Measurements from ENCODE around the gene ADAM15. TPM values are rescaled to one million over a fixed set of nuclear protein-coding genes. Genes with fewer than 3 reads are reported as not detected.

ADAM15 gene
- total RNA-seq, 2 experiments from 2014 or later, result 37.0 to 37.3 TPM

GRCh38 chr1:155069551-155070157 is 18.5 kb downstream of the ADAM15 start:
- Mint-ChIP-seq H3K27ac (no peak overlapping the region), H3K4me1 (peaks cover 32% of the 10 kb centered on the region), H3K4me3 (no peak overlapping the region), H3K36me3 (peaks cover 5% of the 10 kb centered on the region), H3K9me3 (no peaks in the 10 kb centered on the region), H3K27me3 (peaks cover 6% of the 10 kb centered on the region)
- ATAC-seq (ENCODE audit: low read depth), result no peak
- POLR2A ChIA-PET, result interaction anchor here (0.6 kb wide), 1 partner anchor 10 kb away, joined by 3 read pairs; no protein-coding TSS in a partner anchor
- no peak for DNase-seq

- no peak overlapping the region for H3K27ac Mint-ChIP-seq
- POLR2A ChIA-PET, result interaction anchor here (0.6 kb wide), 2 partner anchors 10 to 74 kb away, joined by 3 to 5 read pairs; no protein-coding TSS in a partner anchor
These were observed 19.1 kb downstream of the ADAM15 start for GRCh38 chr1:155070158-155070621.

GRCh38 chr1:155070721-155071569 is 19.8 kb downstream of the ADAM15 start:
- peak; percentile 86 for ATAC-seq (ENCODE audit: low read depth)
- Mint-ChIP-seq H3K9me3 (no peaks in the 10 kb centered on the region), H3K36me3 (peaks cover 5% of the 10 kb centered on the region), H3K27ac (no peak overlapping the region), H3K27me3 (peaks cover 5% of the 10 kb centered on the region), H3K4me1 (peaks cover 27% of the 10 kb centered on the region), H3K4me3 (peak overlapping the region; percentile 42)
- peak; percentile 80 for DNase-seq
- POLR2A ChIA-PET, result interaction anchor here (0.6 to 1.7 kb wide), 2 partner anchors 10 to 75 kb away, joined by 3 to 5 read pairs; no protein-coding TSS in a partner anchor

More at GRCh38 chr1:155070158-155070621, 19.1 kb downstream of the ADAM15 start:
- ATAC-seq (ENCODE audit: low read depth) (no peak), DNase-seq (no peak)
- Mint-ChIP-seq H3K4me3 (peak overlapping the region; percentile 42), H3K27me3 (peaks cover 5% of the 10 kb centered on the region), H3K9me3 (no peaks in the 10 kb centered on the region), H3K4me1 (peaks cover 27% of the 10 kb centered on the region), H3K36me3 (peaks cover 5% of the 10 kb centered on the region)

- Mint-ChIP-seq H3K27ac (no peak overlapping the region), H3K9me3 (no peaks in the 10 kb centered on the region), H3K4me3 (no peak overlapping the region), H3K4me1 (peaks cover 32% of the 10 kb centered on the region), H3K27me3 (peaks cover 5% of the 10 kb centered on the region), H3K36me3 (peaks cover 3% of the 10 kb centered on the region)
- no peak for ATAC-seq (ENCODE audit: low read depth)
- POLR2A ChIA-PET, result interaction anchor here (1.7 kb wide), 1 partner anchor 9 kb away, joined by 3 read pairs; no protein-coding TSS in a partner anchor
- DNase-seq, result no peak
These were observed 20.6 kb downstream of the ADAM15 start for GRCh38 chr1:155071701-155072100.

- H3K27me3 Mint-ChIP-seq, result peaks cover 13% of the 10 kb centered on the region
- H3K27ac Mint-ChIP-seq, result peak overlapping the region; percentile 61
- peaks cover 42% of the 10 kb centered on the region for H3K4me1 Mint-ChIP-seq
- ATAC-seq (ENCODE audit: low read depth) (no peak), DNase-seq (no peak)
- peak overlapping the region; percentile 31 for H3K4me3 Mint-ChIP-seq
- POLR2A ChIA-PET, result interaction anchor here (1.1 to 1.7 kb wide), 3 partner anchors 8 to 11 kb away, joined by 3 to 5 read pairs (median 3); no protein-coding TSS in a partner anchor
- no peaks in the 10 kb centered on the region for H3K9me3 Mint-ChIP-seq
- peaks cover 3% of the 10 kb centered on the region for H3K36me3 Mint-ChIP-seq
These were observed 21.6 kb downstream of the ADAM15 start for GRCh38 chr1:155072531-155073289.

- POLR2A ChIA-PET, result interaction anchor here (1.1 to 1.2 kb wide), 2 partner anchors 9 to 12 kb away, joined by 3 to 5 read pairs; no protein-coding TSS in a partner anchor
- Mint-ChIP-seq H3K4me1 (peaks cover 44% of the 10 kb centered on the region), H3K27ac (peak overlapping the region; percentile 61), H3K27me3 (peaks cover 21% of the 10 kb centered on the region), H3K9me3 (no peaks in the 10 kb centered on the region), H3K36me3 (peaks cover 3% of the 10 kb centered on the region), H3K4me3 (peak overlapping the region; percentile 54)
- DNase-seq (no peak), ATAC-seq (ENCODE audit: low read depth) (peak; percentile 73)
These were observed 22.5 kb downstream of the ADAM15 start for GRCh38 chr1:155073377-155074242.

GRCh38 chr1:155075535-155075934 is 24.4 kb downstream of the ADAM15 start:
- Mint-ChIP-seq H3K27me3 (peaks cover 36% of the 10 kb centered on the region), H3K36me3 (peaks cover 1% of the 10 kb centered on the region), H3K4me3 (no peak overlapping the region), H3K9me3 (no peaks in the 10 kb centered on the region), H3K4me1 (peaks cover 49% of the 10 kb centered on the region), H3K27ac (no peak overlapping the region)
- DNase-seq, result no peak
- POLR2A ChIA-PET, result interaction anchor here (1.0 to 2.0 kb wide), 3 partner anchors 10 to 14 kb away, joined by 3 to 5 read pairs (median 5); no protein-coding TSS in a partner anchor
- ATAC-seq (ENCODE audit: low read depth), result no peak

GRCh38 chr1:155076371-155076770 is 25.3 kb downstream of the ADAM15 start:
- DNase-seq, result no peak
- POLR2A ChIA-PET, result interaction anchor here (1.0 to 2.0 kb wide), 2 partner anchors 12 to 15 kb away, joined by 3 to 5 read pairs; no protein-coding TSS in a partner anchor
- no peak for ATAC-seq (ENCODE audit: low read depth)
- Mint-ChIP-seq H3K4me1 (peaks cover 49% of the 10 kb centered on the region), H3K27me3 (peaks cover 41% of the 10 kb centered on the region), H3K4me3 (no peak overlapping the region), H3K9me3 (no peaks in the 10 kb centered on the region), H3K27ac (no peak overlapping the region), H3K36me3 (peaks cover 1% of the 10 kb centered on the region)

GRCh38 chr1:155077346-155077745 is 26.2 kb downstream of the ADAM15 start:
- H3K4me3 Mint-ChIP-seq, result no peak overlapping the region
- no peak overlapping the region for H3K27ac Mint-ChIP-seq
- POLR2A ChIA-PET, result no interaction called here
- no peaks in the 10 kb centered on the region for H3K9me3 Mint-ChIP-seq
- no peak for DNase-seq
- no peak for ATAC-seq (ENCODE audit: low read depth)
- peaks cover 50% of the 10 kb centered on the region for H3K4me1 Mint-ChIP-seq
- H3K36me3 Mint-ChIP-seq, result peaks cover 1% of the 10 kb centered on the region
- H3K27me3 Mint-ChIP-seq, result peaks cover 43% of the 10 kb centered on the region

GRCh38 chr1:155077758-155078445 is 26.8 kb downstream of the ADAM15 start:
- ATAC-seq (ENCODE audit: low read depth) (no peak), DNase-seq (no peak)
- peaks cover 49% of the 10 kb centered on the region for H3K27me3 Mint-ChIP-seq
- H3K27ac Mint-ChIP-seq, result no peak overlapping the region
- no peaks in the 10 kb centered on the region for H3K9me3 Mint-ChIP-seq
- POLR2A ChIA-PET, result interaction anchor here (0.9 to 1.2 kb wide), 2 partner anchors 11 to 15 kb away, joined by 3 to 7 read pairs; partner anchors contain the start of gene EFNA4
- peaks cover 52% of the 10 kb centered on the region for H3K4me1 Mint-ChIP-seq
- H3K4me3 Mint-ChIP-seq, result no peak overlapping the region
- H3K36me3 Mint-ChIP-seq, result peaks cover 1% of the 10 kb centered on the region

- ATAC-seq (ENCODE audit: low read depth) (peak; percentile 28), DNase-seq (peak; percentile 84)
- Mint-ChIP-seq H3K36me3 (peaks cover 1% of the 10 kb centered on the region), H3K27ac (peak within 1 kb of the TSS; percentile 52), H3K9me3 (no peaks in the 10 kb centered on the region), H3K4me3 (peak within 1 kb of the TSS; percentile 77), H3K4me1 (peaks cover 46% of the 10 kb centered on the region), H3K27me3 (peaks cover 56% of the 10 kb centered on the region)
- POLR2A ChIA-PET, result interaction anchor here (0.5 to 1.2 kb wide), 4 partner anchors 11 to 94 kb away, joined by 3 to 7 read pairs (median 4); partner anchors contain the start of gene EFNA4
These were observed 27.5 kb downstream of the ADAM15 start, which contains the start of gene EFNA3 for GRCh38 chr1:155078469-155079209. Gene EFNA3, plus strand, starts transcription at chr1:155078837. Its CDS starts 105 bp downstream, at chr1:155078942.

Data from activated naive CD8-positive, alpha-beta T cell treated with anti-CD3 and anti-CD28 coated beads, Interleukin-2, amount 10 ng/mL, durations not matched to agents 7 days and 5 days (primary cell).